ENCODE measurements around the gene RELN.

RELN gene

GRCh38 chr7:103580031-103580430 is 409.4 kb downstream of the RELN start:
- H3K27ac ChIP-seq: no peak overlapping the region
- no peak for TF ChIP-seq CTCF (conservative IDR thresholded peaks at IDR 0.05)

DNA sequence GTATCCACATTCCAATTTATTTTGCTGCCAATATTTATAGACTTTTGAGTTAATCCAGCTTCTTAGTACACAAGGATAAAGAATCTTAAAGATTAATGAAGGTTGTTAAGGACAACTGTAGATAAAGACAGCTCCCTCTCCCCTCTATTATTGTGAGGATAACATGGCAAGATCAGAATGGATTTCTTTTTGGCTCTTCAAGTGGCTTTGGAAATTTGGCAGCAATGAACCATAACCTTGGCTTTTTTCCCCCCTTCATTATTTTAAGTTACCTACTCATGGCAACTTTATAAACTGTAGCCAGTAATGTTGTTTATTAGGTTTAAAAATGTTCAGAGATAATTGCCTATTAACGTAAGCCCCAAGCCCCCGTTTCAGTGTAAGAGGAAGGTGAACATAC is 412.4 kb downstream of the RELN start:
- TF ChIP-seq CTCF (conservative IDR thresholded peaks at IDR 0.05): no peak

DNA sequence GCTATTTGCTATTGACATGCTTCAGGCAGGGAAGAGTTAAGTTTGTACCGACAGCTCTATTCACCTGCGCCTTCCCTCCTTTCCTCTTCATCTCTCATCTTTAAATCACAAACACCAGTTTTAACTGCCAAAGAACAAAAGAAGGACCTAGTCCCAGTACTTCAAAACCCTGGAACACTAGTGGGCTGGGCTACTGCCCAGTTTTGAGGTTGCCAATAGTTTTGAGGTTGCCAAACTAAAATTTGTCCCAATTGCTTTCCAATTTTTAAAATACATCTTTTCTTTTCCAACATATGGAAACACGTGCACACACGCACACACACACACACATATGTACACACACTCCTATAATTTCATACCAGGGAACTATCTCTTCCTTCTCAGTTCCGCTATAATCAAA is 412.8 kb downstream of the RELN start:
- H3K27ac ChIP-seq: no peak overlapping the region
- no peak for TF ChIP-seq CTCF (conservative IDR thresholded peaks at IDR 0.05)

More for the DNA sequence above, 412.4 kb downstream of the RELN start:
- no peak overlapping the region for H3K27ac ChIP-seq

GRCh38 chr7:103574576-103574975 is 414.9 kb downstream of the RELN start:
- TF ChIP-seq CTCF (conservative IDR thresholded peaks at IDR 0.05): no peak
- no peak overlapping the region for H3K27ac ChIP-seq

DNA sequence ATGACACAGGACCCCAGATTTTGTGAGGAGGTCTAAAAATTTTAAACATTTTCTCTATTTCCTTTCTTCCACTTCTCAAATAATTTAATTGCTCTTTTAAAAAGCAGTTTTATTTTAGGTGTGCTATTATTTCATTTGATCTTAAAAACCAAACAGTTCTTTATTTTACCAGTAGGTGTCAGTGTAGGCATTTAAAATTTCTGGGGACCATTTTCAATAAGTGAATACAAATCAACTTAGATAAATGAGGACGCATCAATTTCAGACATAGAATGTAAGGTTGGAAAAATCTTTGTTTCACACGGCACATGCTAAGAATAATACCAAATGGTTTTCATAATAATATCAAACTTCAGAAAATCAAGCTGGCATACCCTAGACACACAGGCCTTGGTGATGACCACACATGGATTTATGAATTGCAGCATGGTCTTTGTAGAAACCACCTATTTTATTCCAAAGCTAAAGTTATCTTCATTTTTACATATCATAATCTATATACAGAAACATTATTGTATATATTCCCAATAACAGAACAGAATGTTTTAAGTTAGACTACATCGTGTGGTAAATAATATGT is 415.9 kb downstream of the RELN start:
- peak; percentile 76 for TF ChIP-seq CTCF (conservative IDR thresholded peaks at IDR 0.05)
- H3K27ac ChIP-seq: no peak overlapping the region

DNA sequence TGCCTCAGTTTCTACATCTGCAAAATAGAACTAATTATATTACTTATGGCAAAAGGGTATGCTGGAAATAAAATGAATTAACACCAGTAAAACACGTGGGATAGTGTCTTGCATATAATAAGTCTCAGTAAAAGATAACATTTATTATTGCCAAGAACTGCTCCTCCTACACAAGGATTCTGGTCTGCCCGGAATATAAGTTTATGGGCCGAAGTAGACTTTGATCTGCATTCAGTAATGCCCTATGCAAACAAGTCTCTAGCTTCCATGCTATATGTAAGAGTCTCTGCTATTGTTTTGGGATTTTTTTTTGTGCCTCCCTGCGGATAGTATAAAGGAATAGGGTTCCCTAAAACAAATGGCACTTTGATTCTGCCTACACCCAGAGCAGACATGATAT is 417.9 kb downstream of the RELN start:
- no peak for TF ChIP-seq CTCF (conservative IDR thresholded peaks at IDR 0.05)

GRCh38 chr7:103569621-103570305 is 419.7 kb downstream of the RELN start:
- TF ChIP-seq CTCF (conservative IDR thresholded peaks at IDR 0.05): no peak
- no peak overlapping the region for H3K27ac ChIP-seq

More for the DNA sequence above, 417.9 kb downstream of the RELN start:
- H3K27ac ChIP-seq: no peak overlapping the region

Data from VCaP (cell line).